WTC11 (cell line): ENCODE data around the gene COL3A1. TPM values are rescaled to one million over a fixed set of nuclear protein-coding genes. Genes with fewer than 3 reads are reported as not detected.

Source experiments
- ATAC-seq: fragments of 200-7000 bp; cut with Tn5 transposase; 2 replicates; pipeline ENCODE4 v1.10.0; 2021; ENCODE audit warnings: mild to moderate bottlenecking, moderate library complexity
- CTCF ChIA-PET: fragments of 300-600 bp; sonication (Branson Sonifier 250); formaldehyde crosslinking; loops from one replicate; lab custom pipeline; 2021; ENCODE audit warnings: antibody characterized with exemption; lab: Charles Lee
- POLR2A ChIA-PET: fragments of 350-600 bp; sonication (Branson Sonifier 250); formaldehyde crosslinking; loops from one replicate; lab custom pipeline; 2021; ENCODE audit warnings: antibody characterized with exemption; lab: Charles Lee
- DNase-seq: peaks from one replicate; pipeline ENCODE4 v3.0.0; 2021; ENCODE audit warnings: low spot score
- H3K27ac Mint-ChIP-seq: 2 replicates; pipeline ENCODE4 v1.8.0; 2021; ENCODE audit warnings: mixed read lengths
- H3K27me3 Mint-ChIP-seq: 2 replicates; pipeline ENCODE4 v1.8.0; 2021; ENCODE audit warnings: low read depth, mild to moderate bottlenecking, moderate library complexity, mixed read lengths
- H3K36me3 Mint-ChIP-seq: 2 replicates; pipeline ENCODE4 v1.8.0; 2021; ENCODE audit warnings: mixed read lengths
- H3K4me1 Mint-ChIP-seq: 2 replicates; pipeline ENCODE4 v1.8.0; 2022; ENCODE audit warnings: mixed read lengths
- H3K4me3 Mint-ChIP-seq: 2 replicates; pipeline ENCODE4 v1.8.0; 2021; ENCODE audit warnings: mild to moderate bottlenecking, moderate library complexity, mixed read lengths
- H3K9me3 Mint-ChIP-seq: 2 replicates; pipeline ENCODE4 v1.8.0; 2021; ENCODE audit warnings: mixed read lengths
- ATF3 ChIP-seq: sonication (generic); formaldehyde crosslinking; conservative IDR thresholded peaks from 2 replicates; pipeline ENCODE4 v1.8.1; 2022; ENCODE audit warnings: mild to moderate bottlenecking, missing genetic modification reagents
- ATF6 ChIP-seq: sonication (generic); formaldehyde crosslinking; IDR thresholded peaks from 2 replicates; pipeline ENCODE4 v1.8.1; 2023; ENCODE audit warnings: mild to moderate bottlenecking, missing genetic modification reagents
- CBFB ChIP-seq: sonication (generic); formaldehyde crosslinking; IDR thresholded peaks from 2 replicates; pipeline ENCODE4 v1.8.1; 2022; ENCODE audit warnings: mild to moderate bottlenecking, low read depth, missing genetic modification reagents
- CREM ChIP-seq: sonication (generic); formaldehyde crosslinking; IDR thresholded peaks from 2 replicates; pipeline ENCODE4 v1.8.1; 2022; ENCODE audit warnings: mild to moderate bottlenecking, missing genetic modification reagents, moderate library complexity
- EMX1 ChIP-seq: fragments of 250-450 bp; sonication (Bioruptor Pico); IDR thresholded peaks from 2 replicates; pipeline ENCODE4 v1.8.0; 2021; ENCODE audit warnings: mild to moderate bottlenecking
- ESRRA ChIP-seq: sonication (generic); formaldehyde crosslinking; IDR thresholded peaks from 2 replicates; pipeline ENCODE4 v1.8.1; 2022; ENCODE audit warnings: mild to moderate bottlenecking, missing genetic modification reagents, borderline replicate concordance
- FOXP1 ChIP-seq: sonication (generic); formaldehyde crosslinking; IDR thresholded peaks from 2 replicates; pipeline ENCODE4 v1.8.0; 2022; ENCODE audit warnings: missing genetic modification reagents, mild to moderate bottlenecking, moderate library complexity, borderline replicate concordance
- GABPB1 ChIP-seq: sonication (generic); formaldehyde crosslinking; IDR thresholded peaks from 2 replicates; pipeline ENCODE4 v1.8.1; 2023; ENCODE audit warnings: mild to moderate bottlenecking, missing genetic modification reagents
- GTF2I ChIP-seq: fragments of 250-450 bp; sonication (Bioruptor Pico); conservative IDR thresholded peaks from 2 replicates; pipeline ENCODE4 v1.4.0; 2021; ENCODE audit warnings: mild to moderate bottlenecking
- IRF2 ChIP-seq: sonication (generic); formaldehyde crosslinking; IDR thresholded peaks from 2 replicates; pipeline ENCODE4 v1.8.0; 2022; ENCODE audit warnings: low read depth, missing genetic modification reagents, borderline replicate concordance
- MXD4 ChIP-seq: fragments of 250-450 bp; sonication (Bioruptor Pico); IDR thresholded peaks from 2 replicates; pipeline ENCODE4 v1.8.0; 2021; ENCODE audit warnings: mild to moderate bottlenecking, moderate library complexity, borderline replicate concordance
- NFYB ChIP-seq: sonication (generic); formaldehyde crosslinking; conservative IDR thresholded peaks from 2 replicates; pipeline ENCODE4 v1.8.0; 2022; ENCODE audit warnings: low read depth, missing genetic modification reagents
- OVOL2 ChIP-seq: fragments of 250-450 bp; sonication (Bioruptor Pico); IDR thresholded peaks from 2 replicates; pipeline ENCODE4 v1.9.0; 2021; ENCODE audit warnings: mild to moderate bottlenecking, borderline replicate concordance
- PRDM15 ChIP-seq: sonication (generic); formaldehyde crosslinking; IDR thresholded peaks from 2 replicates; pipeline ENCODE4 v1.8.0; 2022; ENCODE audit warnings: missing genetic modification reagents
- PRRX2 ChIP-seq: fragments of 250-450 bp; sonication (Bioruptor Pico); IDR thresholded peaks from 2 replicates; pipeline ENCODE4 v1.8.0; 2021; ENCODE audit warnings: mild to moderate bottlenecking
- RELA ChIP-seq: sonication (generic); formaldehyde crosslinking; IDR thresholded peaks from 2 replicates; pipeline ENCODE4 v1.8.1; 2022; ENCODE audit warnings: missing genetic modification reagents, mild to moderate bottlenecking, borderline replicate concordance
- SP1 ChIP-seq: sonication (generic); formaldehyde crosslinking; conservative IDR thresholded peaks from 2 replicates; pipeline ENCODE4 v1.8.1; 2022; ENCODE audit warnings: missing genetic modification reagents
- TP53 ChIP-seq: sonication (generic); formaldehyde crosslinking; IDR thresholded peaks from 2 replicates; pipeline ENCODE4 v1.8.1; 2023; ENCODE audit warnings: mild to moderate bottlenecking, missing genetic modification reagents
- ZNF138 ChIP-seq: sonication (generic); formaldehyde crosslinking; conservative IDR thresholded peaks from 2 replicates; pipeline ENCODE4 v1.8.1; 2022; ENCODE audit warnings: mild to moderate bottlenecking, moderate library complexity, missing genetic modification reagents
- ZNF396 ChIP-seq: fragments of 250-450 bp; sonication (Bioruptor Pico); IDR thresholded peaks from 2 replicates; pipeline ENCODE4 v1.8.0; 2021; ENCODE audit warnings: mild to moderate bottlenecking, moderate library complexity, borderline replicate concordance
- ZNF416 ChIP-seq: fragments of 250-450 bp; sonication (Bioruptor Pico); IDR thresholded peaks from 2 replicates; pipeline ENCODE4 v1.9.0; 2021; ENCODE audit warnings: mild to moderate bottlenecking, inconsistent platforms
- ZNF423 ChIP-seq: fragments of 250-450 bp; sonication (Bioruptor Pico); IDR thresholded peaks from 2 replicates; pipeline ENCODE4 v2.1.2; 2022; ENCODE audit warnings: mild to moderate bottlenecking, moderate library complexity
- total RNA-seq: library from RNA; stranded (reverse); gene quantifications from 3 replicates; pipeline ENCODE4 v1.2.3, GENCODE V29; 2021
- TF ChIP-seq, protein P1 (sequence below): fragments of 250-450 bp; sonication (Bioruptor Pico); IDR thresholded peaks from 2 replicates; pipeline ENCODE4 v1.9.0; 2021; ENCODE audit warnings: moderate library complexity, mild to moderate bottlenecking, inconsistent platforms, borderline replicate concordance
- TF ChIP-seq, protein P2 (sequence below): fragments of 250-450 bp; sonication (Bioruptor Pico); IDR thresholded peaks from 2 replicates; pipeline ENCODE4 v2.1.2; 2022; ENCODE audit warnings: mild to moderate bottlenecking, moderate library complexity
- TF ChIP-seq, protein P3 (sequence below): sonication (generic); formaldehyde crosslinking; IDR thresholded peaks from 2 replicates; pipeline ENCODE4 v1.8.1; 2022; ENCODE audit warnings: mild to moderate bottlenecking, missing genetic modification reagents, moderate library complexity, borderline replicate concordance

COL3A1 gene
- total RNA-seq, 1 experiment from 2014 or later: 0.61 TPM

- Mint-ChIP-seq H3K27me3 (no peaks in the 10 kb centered on the region), H3K4me3 (no peak overlapping the region), H3K36me3 (no peaks in the 10 kb centered on the region), H3K9me3 (no peaks in the 10 kb centered on the region), H3K4me1 (no peaks in the 10 kb centered on the region), H3K27ac (no peak overlapping the region)
- ChIA-PET POLR2A (no interaction called here), CTCF (no interaction called here)
- DNase-seq (no peak), ATAC-seq (no peak)
- TF ChIP-seq TP53 (no peak), ZNF138 (CRISPR knock-in tag) (no peak), RELA (CRISPR knock-in tag) (no peak), NFYB (CRISPR knock-in tag) (no peak), GABPB1 (no peak), GTF2I (CRISPR knock-in tag) (no peak), ZNF416 (no peak), ATF3 (no peak), CBFB (CRISPR knock-in tag) (no peak), FOXP1 (CRISPR knock-in tag) (no peak), EMX1 (no peak), ZNF423 (CRISPR knock-in tag) (no peak), PRDM15 (CRISPR knock-in tag) (no peak), ZNF396 (CRISPR knock-in tag) (no peak), ESRRA (CRISPR knock-in tag) (no peak), MXD4 (CRISPR knock-in tag) (no peak), SP1 (no peak), PRRX2 (CRISPR knock-in tag) (no peak)
- TF ChIP-seq, protein P1, sequence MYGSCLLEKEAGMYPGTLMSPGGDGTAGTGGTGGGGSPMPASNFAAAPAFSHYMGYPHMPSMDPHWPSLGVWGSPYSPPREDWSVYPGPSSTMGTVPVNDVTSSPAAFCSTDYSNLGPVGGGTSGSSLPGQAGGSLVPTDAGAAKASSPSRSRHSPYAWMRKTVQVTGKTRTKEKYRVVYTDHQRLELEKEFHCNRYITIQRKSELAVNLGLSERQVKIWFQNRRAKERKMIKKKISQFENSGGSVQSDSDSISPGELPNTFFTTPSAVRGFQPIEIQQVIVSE (CRISPR knock-in tag): no peak
- TF ChIP-seq, protein P2, sequence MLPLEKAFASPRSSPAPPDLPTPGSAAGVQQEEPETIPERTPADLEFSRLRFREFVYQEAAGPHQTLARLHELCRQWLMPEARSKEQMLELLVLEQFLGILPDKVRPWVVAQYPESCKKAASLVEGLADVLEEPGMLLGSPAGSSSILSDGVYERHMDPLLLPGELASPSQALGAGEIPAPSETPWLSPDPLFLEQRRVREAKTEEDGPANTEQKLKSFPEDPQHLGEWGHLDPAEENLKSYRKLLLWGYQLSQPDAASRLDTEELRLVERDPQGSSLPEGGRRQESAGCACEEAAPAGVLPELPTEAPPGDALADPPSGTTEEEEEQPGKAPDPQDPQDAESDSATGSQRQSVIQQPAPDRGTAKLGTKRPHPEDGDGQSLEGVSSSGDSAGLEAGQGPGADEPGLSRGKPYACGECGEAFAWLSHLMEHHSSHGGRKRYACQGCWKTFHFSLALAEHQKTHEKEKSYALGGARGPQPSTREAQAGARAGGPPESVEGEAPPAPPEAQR (CRISPR knock-in tag): no peak
These were observed 4.9 kb upstream of the COL3A1 start for GRCh38 chr2:188969236-188969635.

DNA sequence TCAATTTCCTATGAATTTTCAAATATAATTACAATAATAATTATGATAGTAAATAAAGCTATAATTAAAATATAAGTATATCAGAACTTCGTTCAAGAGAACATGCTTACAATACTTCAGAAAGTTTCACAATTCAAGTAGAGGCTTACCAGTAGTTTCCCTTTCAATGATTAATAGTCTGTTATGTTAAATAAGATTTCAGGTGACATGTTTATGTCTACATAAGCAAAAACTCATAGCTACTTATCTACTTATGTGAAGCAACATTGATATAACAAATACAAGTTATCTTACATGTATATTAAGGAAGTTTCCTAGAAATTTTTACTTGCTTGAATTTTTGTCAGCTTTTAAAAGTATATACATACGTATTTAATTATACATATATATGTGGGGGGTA, 4.5 kb upstream of the COL3A1 start:
- TF ChIP-seq, protein P3, sequence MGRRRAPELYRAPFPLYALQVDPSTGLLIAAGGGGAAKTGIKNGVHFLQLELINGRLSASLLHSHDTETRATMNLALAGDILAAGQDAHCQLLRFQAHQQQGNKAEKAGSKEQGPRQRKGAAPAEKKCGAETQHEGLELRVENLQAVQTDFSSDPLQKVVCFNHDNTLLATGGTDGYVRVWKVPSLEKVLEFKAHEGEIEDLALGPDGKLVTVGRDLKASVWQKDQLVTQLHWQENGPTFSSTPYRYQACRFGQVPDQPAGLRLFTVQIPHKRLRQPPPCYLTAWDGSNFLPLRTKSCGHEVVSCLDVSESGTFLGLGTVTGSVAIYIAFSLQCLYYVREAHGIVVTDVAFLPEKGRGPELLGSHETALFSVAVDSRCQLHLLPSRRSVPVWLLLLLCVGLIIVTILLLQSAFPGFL (CRISPR knock-in tag): no peak
- TF ChIP-seq PRRX2 (CRISPR knock-in tag): no peak
- no peak for TF ChIP-seq IRF2
- TF ChIP-seq ATF6: no peak
- no peak for TF ChIP-seq CREM (CRISPR knock-in tag)
- no peak for TF ChIP-seq OVOL2
- no peak for ATAC-seq
- no peaks in the 10 kb centered on the region for H3K9me3 Mint-ChIP-seq
- ChIA-PET CTCF (no interaction called here), POLR2A (no interaction called here)
- H3K27me3 Mint-ChIP-seq: no peaks in the 10 kb centered on the region
- no peak overlapping the region for H3K27ac Mint-ChIP-seq
- no peaks in the 10 kb centered on the region for H3K4me1 Mint-ChIP-seq
- DNase-seq: no peak
- no peak overlapping the region for H3K4me3 Mint-ChIP-seq
- no peaks in the 10 kb centered on the region for H3K36me3 Mint-ChIP-seq
